HG03095 (cell line): ENCODE data around the gene THBS1.

Experiments used
- ATAC-seq: cut with Tn5 transposase; IDR thresholded peaks from one replicate; pipeline ENCODE4 v1.9.1; 2021; ENCODE audit warnings: moderate library complexity; ENCODE audit not compliant: unreplicated experiment

Gene THBS1

DNA sequence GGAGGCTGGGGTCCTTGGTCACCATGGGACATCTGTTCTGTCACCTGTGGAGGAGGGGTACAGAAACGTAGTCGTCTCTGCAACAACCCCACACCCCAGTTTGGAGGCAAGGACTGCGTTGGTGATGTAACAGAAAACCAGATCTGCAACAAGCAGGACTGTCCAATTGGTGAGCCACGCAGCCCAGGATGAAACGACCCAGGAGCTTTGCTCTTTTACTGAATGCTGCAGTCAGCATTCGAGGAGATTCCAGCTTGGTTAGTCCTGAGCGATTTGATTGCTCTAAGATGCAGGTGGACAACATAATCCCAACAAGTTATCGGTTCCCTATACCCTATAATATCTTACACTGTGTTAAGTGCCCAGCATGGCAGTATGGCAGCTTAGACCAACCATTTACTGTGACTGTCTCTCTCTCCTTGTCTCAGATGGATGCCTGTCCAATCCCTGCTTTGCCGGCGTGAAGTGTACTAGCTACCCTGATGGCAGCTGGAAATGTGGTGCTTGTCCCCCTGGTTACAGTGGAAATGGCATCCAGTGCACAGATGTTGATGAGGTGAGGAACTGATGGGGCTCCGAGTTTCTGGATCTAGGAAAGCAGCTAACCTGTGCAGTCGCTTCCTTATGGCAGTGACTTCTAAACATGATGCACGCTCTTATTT lies 7.8 kb downstream of the THBS1 start:
- ATAC-seq: no peak

DNA sequence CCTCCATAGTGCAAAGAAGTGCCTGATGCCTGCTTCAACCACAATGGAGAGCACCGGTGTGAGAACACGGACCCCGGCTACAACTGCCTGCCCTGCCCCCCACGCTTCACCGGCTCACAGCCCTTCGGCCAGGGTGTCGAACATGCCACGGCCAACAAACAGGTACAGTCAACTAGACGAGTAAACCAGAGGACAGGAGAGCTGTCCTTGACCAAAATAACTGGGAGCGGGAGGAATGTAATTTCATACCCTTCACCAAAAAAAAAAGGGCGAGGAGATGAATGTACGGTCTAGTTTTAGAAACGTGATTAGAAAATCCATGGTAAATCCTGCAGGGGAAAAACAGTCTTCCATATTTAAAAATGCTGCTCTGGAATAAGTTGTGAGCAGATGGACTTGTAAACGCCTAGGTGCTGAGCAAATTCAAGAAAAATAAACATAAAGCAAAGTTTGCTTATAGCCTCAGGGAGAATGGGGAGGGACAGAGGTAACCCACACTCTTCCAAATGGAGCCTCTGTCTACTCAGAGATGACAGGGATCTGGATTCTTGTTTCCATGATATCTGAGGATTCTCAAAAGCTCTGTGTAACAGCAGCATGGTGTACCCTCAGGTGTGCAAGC lies 8.4 kb downstream of the THBS1 start:
- ATAC-seq: no peak

DNA sequence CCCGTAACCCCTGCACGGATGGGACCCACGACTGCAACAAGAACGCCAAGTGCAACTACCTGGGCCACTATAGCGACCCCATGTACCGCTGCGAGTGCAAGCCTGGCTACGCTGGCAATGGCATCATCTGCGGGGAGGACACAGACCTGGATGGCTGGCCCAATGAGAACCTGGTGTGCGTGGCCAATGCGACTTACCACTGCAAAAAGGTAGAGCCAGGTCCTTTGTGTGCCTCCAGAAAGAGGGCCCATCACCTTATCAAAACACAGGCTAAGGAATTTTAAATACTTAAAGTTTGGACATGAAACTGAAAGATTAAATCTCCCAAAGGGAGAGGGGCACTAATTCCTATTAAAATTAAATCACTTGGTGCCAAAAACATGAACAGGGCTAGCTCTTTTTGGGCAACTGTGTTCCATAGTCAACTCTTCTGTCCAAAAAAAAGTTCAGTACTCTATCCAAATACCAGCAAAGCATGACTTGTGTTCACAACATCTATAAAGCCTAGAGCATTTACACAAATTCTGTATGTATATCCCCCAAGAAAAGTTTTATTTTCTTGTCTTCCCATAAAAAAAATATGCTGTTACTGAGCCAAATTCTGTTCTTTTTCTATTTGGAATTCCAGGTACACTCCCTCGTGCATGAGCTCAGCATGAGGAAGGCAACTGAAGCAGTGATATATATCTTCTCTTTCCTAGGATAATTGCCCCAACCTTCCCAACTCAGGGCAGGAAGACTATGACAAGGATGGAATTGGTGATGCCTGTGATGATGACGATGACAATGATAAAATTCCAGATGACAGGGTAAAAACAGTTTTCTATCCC lies 9.2 kb downstream of the THBS1 start:
- no peak for ATAC-seq

DNA sequence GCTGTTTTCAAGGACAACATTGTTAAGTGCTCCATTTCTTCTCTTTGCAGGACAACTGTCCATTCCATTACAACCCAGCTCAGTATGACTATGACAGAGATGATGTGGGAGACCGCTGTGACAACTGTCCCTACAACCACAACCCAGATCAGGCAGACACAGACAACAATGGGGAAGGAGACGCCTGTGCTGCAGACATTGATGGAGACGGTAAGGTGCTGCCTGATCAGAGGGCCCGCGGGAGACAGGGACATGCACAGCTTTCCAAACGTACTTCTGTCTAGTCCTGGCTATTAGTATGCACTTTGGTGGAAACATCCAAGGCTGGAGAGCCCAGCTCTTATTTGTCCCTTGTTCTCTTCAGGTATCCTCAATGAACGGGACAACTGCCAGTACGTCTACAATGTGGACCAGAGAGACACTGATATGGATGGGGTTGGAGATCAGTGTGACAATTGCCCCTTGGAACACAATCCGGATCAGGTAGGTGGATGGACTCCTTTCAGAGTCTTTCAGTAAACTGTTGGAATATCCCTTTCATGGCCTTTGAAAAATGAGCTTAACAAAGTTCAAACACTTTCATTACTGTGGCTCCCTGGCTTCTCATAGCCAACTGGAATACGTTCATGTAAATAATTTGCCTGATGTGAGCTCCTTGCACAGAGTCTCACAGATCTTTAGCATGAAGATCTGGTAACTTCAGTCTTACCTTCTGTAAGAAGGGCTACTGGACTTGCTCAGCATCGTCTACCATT lies 10.4 kb downstream of the THBS1 start:
- no peak for ATAC-seq

DNA sequence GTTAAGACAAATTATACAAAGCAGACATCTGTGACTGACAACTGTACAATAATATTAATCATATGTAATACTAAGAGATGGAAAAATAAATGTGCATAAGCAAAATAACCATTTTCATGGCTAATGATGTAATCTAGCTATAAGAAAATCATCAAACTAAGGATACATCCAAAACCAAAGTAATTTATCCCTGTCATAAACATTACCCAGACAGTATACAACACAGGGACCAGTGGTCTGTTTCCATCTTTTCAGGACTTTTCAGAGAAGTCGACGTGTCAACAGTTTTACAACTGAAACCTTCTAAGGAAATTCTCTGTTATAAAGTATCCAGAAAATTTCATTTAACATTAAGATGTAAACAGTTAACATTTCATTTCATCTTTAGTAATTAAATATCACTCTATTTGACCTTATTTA lies 11.0 kb downstream of the THBS1 start:
- ATAC-seq: no peak

DNA sequence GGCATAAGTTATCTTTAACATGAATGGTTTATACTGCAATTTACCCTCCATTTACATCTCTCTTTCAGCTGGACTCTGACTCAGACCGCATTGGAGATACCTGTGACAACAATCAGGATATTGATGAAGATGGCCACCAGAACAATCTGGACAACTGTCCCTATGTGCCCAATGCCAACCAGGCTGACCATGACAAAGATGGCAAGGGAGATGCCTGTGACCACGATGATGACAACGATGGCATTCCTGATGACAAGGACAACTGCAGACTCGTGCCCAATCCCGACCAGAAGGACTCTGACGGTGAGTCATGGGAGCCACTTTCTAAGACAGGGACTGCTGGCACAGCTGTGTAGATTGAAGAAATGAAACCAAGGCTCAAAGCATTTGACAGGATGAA lies 11.6 kb downstream of the THBS1 start:
- ATAC-seq: no peak

DNA sequence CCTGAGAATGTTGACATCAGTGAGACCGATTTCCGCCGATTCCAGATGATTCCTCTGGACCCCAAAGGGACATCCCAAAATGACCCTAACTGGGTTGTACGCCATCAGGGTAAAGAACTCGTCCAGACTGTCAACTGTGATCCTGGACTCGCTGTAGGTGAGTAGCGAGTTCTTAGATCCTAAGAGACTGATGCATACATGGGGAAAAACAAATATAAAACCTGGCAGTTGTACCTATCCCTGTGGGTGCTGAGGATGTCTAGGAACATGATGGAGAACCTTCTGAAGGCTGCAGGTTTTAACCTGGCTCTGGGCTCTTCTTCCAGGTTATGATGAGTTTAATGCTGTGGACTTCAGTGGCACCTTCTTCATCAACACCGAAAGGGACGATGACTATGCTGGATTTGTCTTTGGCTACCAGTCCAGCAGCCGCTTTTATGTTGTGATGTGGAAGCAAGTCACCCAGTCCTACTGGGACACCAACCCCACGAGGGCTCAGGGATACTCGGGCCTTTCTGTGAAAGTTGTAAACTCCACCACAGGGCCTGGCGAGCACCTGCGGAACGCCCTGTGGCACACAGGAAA lies 12.3 kb downstream of the THBS1 start:
- no peak for ATAC-seq

DNA sequence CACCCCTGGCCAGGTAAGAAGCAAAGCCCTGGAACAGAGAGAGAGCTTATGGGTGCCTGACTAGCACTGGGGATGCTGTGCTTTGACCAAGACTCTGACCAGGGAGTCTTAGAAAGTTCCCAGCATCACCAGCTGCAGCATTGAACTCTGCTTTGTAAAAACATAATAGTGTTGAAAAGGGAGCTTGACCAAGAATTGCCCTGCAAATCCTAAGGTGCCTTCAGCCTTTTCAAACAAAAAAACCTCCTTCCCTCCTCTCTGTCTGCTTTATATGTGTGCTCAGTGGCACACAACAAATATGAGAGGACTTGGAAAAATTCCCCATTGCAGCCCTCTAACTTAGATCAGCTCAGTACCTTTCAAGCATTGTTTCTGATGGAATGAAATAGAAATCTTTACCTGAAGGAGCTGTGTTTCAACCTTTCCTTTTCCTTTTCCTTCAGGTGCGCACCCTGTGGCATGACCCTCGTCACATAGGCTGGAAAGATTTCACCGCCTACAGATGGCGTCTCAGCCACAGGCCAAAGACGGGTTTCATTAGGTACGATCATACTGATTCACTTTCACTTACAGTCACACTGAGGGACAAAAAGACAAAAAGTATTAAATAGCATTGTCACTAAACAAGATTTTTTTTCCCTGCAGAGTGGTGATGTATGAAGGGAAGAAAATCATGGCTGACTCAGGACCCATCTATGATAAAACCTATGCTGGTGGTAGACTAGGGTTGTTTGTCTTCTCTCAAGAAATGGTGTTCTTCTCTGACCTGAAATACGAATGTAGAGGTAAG lies 13.0 kb downstream of the THBS1 start:
- ATAC-seq: no peak

DNA sequence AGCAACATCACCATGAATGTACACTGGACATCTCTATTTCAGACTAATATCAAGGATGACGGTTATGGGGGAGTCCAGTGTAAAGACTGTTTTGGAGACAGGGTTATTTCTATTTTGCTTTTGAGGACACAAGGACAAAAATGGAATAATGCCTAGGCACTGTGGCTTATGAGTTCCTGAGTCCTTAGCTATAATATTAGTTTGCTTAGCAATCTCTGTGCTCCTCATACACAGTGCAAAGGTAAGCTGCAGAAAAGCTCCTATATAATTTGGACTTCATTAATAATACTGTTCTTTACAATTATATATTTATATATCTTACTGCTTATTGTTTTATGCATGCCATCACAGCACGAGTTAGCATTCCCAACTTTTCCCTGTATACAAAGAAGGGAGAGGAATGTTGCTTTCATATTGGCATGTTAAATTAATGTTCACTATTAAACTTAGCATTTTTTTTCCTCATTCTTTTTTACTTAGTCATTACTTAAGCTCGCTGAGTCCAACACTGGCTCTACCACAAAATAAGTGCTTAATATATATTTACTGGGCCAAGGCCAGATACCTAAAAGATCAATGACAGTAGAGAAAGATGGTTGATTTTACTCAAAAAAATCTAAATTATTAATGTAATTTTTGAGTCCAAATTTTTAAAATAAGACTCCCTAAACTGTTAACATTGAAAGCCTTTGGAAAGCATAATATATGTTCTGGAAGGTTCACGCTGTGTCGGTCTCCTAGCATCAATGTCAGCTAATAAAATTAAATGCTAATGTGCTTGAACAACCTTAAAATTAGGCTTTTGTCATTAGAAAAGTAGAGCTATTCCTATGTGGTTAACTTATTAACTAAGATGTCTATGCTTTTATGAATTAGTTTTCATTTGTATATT lies 13.8 kb downstream of the THBS1 start:
- no peak for ATAC-seq

DNA sequence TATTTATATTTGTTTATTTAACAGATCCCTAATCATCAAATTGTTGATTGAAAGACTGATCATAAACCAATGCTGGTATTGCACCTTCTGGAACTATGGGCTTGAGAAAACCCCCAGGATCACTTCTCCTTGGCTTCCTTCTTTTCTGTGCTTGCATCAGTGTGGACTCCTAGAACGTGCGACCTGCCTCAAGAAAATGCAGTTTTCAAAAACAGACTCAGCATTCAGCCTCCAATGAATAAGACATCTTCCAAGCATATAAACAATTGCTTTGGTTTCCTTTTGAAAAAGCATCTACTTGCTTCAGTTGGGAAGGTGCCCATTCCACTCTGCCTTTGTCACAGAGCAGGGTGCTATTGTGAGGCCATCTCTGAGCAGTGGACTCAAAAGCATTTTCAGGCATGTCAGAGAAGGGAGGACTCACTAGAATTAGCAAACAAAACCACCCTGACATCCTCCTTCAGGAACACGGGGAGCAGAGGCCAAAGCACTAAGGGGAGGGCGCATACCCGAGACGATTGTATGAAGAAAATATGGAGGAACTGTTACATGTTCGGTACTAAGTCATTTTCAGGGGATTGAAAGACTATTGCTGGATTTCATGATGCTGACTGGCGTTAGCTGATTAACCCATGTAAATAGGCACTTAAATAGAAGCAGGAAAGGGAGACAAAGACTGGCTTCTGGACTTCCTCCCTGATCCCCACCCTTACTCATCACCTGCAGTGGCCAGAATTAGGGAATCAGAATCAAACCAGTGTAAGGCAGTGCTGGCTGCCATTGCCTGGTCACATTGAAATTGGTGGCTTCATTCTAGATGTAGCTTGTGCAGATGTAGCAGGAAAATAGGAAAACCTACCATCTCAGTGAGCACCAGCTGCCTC lies 14.7 kb downstream of the THBS1 start:
- ATAC-seq: no peak

DNA sequence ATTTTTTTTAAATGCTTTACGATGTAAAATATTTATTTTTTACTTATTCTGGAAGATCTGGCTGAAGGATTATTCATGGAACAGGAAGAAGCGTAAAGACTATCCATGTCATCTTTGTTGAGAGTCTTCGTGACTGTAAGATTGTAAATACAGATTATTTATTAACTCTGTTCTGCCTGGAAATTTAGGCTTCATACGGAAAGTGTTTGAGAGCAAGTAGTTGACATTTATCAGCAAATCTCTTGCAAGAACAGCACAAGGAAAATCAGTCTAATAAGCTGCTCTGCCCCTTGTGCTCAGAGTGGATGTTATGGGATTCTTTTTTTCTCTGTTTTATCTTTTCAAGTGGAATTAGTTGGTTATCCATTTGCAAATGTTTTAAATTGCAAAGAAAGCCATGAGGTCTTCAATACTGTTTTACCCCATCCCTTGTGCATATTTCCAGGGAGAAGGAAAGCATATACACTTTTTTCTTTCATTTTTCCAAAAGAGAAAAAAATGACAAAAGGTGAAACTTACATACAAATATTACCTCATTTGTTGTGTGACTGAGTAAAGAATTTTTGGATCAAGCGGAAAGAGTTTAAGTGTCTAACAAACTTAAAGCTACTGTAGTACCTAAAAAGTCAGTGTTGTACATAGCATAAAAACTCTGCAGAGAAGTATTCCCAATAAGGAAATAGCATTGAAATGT lies 15.6 kb downstream of the THBS1 start:
- ATAC-seq: no peak

DNA sequence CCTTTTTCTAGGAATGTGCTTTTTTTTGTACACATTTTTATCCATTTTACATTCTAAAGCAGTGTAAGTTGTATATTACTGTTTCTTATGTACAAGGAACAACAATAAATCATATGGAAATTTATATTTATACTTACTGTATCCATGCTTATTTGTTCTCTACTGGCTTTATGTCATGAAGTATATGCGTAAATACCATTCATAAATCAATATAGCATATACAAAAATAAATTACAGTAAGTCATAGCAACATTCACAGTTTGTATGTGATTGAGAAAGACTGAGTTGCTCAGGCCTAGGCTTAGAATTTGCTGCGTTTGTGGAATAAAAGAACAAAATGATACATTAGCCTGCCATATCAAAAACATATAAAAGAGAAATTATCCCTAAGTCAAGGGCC lies 16.5 kb downstream of the THBS1 start:
- no peak for ATAC-seq

DNA sequence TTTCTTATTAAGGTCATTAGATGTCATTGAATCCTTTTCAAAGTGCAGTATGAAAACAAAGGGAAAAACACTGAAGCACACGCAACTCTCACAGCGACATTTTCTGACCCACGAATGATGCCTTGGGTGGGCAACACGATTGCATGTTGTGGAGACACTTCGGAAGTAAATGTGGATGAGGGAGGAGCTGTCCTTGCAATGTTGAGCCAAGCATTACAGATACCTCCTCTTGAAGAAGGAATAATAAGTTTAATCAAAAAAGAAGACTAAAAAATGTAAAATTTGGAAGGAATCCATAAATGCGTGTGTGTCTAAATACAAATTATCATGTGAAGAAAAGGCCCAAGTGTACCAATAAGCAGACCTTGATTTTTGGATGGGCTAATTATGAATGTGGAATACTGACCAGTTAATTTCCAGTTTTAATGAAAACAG lies 16.9 kb downstream of the THBS1 start:
- ATAC-seq: no peak

DNA sequence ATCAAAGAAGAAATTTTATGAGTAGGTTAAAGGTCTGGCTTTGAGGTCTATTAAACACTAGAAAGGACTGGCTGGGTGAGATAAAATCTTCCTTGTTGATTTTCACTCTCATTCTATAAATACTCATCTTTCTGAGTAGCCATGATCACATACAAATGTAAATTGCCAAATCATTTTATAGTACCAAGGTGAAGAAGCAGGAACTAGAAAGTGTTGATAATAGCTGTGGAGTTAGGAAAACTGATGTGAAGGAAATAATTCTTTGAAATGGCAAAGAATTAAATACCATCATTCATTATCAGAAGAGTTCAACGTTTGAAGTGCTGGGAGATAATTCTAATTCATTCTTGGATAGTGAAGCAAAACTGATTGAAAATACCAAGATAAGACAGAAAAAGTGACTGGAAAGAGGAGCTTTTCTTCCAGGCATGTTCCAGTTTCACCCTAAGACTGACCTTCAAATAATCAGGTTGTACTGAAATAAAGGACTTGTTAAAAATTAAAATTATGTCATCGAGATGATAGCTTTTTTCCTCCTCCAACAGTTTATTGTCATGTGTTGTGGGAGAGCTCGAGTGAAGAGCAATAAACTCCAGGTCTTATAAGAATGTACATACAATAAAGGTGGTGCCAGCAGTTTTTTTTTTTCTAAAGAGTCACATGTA lies 17.4 kb downstream of the THBS1 start:
- no peak for ATAC-seq

DNA sequence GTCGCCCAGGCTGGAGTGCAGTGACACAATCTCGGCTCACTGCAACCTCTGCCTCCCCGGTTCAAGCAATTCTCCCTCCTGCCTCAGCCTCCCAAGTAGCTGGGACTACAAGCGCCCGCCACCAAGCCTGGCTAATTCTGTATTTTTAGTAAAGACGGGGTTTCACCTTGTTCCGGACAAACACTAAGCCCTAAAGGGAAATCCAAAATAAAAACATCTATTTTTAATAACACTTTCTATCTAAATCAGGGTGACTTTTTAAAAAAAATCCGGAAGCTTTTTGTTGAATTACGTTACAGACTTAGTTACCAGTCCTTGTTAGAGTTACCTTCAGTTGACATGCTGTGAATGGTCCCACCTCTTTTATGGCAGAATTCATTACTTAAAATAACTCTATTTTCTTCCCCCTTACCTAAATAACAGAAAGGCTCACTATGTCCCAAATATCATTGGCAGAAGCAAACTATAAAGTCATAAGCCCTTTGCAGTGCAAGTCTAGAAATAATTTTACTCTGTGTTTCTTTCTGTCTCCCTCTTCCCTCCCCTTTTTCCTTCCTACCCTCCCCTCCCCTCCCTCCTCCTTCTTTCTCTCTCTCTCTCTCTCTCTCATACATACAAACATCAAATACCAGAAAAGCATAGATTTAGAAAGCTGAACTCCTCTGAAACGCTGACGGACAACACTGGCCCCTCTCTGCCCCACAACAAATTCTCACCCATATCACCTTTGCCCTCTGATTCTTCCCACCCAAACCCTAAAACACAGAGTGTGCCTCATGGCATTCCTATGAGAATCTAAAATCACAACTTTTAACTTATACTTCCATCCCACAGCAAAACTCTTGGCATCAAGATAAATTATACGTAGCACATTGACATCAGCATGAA lies 18.3 kb downstream of the THBS1 start:
- no peak for ATAC-seq

DNA sequence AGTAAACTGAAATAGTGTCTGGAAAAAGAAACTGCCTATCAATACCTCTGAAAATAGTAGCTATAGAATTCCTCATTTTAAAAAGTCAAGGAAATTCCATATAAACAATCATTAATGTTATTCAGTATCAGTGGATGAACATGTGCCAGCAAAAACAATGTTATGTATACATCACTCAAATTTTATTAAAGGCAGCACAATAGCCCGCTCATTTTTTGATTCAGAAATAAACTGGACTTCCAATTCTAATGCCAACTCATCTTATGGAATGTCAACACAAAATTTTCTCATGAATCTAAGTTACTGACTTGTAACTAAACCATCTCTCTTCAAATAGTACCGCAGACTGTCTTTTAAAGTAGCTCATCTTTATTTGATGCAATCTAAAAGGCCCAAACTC lies 19.0 kb downstream of the THBS1 start:
- ATAC-seq: no peak
